H1 (cell line): Measurements from ENCODE around the gene BAK1.

ENCODE experiments used
- CHD2 ChIP-seq: IDR thresholded peaks from 2 replicates; pipeline ENCODE4 v1.6.1; 2012; ENCODE audit warnings: low read length, improper control_type of control experiment
- CTCF ChIP-seq, 3 experiments: IDR thresholded peaks; 1 replicate in 2 of 3; 2 replicates in 1 of 3; pipeline versions ENCODE4 v1.5.1 to v1.6.1; 2011; ENCODE audit warnings: low read length in 3 of 3, mild to moderate bottlenecking in 3 of 3, inconsistent platforms in 2 of 3, low read depth in 1 of 3, moderate library complexity in 1 of 3; ENCODE audit not compliant: insufficient read depth in 1 of 3; ENCODE audit errors: control extremely low read depth in 1 of 3
- EP300 ChIP-seq, 2 experiments: IDR thresholded peaks; 1 replicate in 1 of 2; 2 replicates in 1 of 2; pipeline ENCODE4 v1.6.1; 2011 to 2012; ENCODE audit warnings: low read depth in 2 of 2, low read length in 2 of 2, mild to moderate bottlenecking in 2 of 2, borderline replicate concordance in 1 of 2, inconsistent platforms in 1 of 2, moderate library complexity in 1 of 2
- TBP ChIP-seq: IDR thresholded peaks from 2 replicates; pipeline ENCODE4 v1.6.1; 2011; ENCODE audit warnings: low read depth, low read length, improper control_type of control experiment
- YY1 ChIP-seq: IDR thresholded peaks from 2 replicates; pipeline ENCODE4 v1.6.1; 2011; ENCODE audit warnings: low read depth, mild to moderate bottlenecking, low read length

- TF ChIP-seq EP300 (IDR thresholded peaks at IDR 0.05; ENCODE audit: borderline replicate concordance in 1 of 2, low read depth in 2 of 2, low read length in 2 of 2) (no peak), CHD2 (no peak), TBP (no peak), YY1 (no peak), CTCF (IDR thresholded peaks at IDR 0.05; ENCODE audit: control extremely low read depth in 1 of 3, insufficient read depth in 1 of 3, low read depth in 1 of 3, low read length in 3 of 3) (no peak)
Measured at GRCh38 chr6:33549896-33550295, 30.2 kb downstream of the BAK1 start.
